Measurements from ENCODE around the gene PKMYT1. TPM values are rescaled to one million over a fixed set of nuclear protein-coding genes. Genes with fewer than 3 reads are reported as not detected.

The PKMYT1 gene
- total RNA-seq, 1 donor from 2014 or later, result 4.3 TPM

DNA sequence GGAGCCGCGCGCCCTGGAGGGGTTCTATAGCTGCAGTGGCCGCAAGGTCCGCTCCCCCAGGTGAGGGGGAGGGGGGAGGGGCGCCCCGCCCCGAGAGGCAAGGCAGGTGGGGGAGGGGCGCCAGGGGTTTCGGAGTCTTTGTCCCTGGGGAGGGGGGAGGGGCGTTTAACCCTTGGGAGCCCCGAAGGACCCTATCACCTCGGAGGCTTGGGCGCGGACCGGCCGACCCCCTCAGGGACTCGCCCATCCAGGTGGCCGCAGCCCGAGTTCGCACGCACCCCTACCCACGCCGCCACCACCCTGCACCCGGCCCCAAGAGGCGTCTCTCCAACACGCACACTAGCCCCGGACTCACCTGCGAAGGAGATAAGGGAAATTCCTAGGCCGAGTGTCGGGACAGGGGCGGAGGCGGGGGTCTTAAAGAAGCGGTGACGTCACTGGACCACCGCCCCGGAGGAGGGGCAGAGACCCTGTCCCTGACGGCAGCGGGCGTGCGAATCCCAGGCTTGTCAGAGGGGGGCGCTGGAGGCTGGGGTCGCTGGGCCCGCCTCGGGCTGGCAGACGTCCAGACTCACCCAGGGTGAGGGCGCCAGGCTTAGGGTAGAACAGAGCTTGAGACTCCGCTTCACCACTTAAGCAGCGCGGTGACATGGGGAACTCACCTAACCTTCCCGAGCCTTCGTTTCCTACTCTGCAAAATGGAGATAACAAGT is 37.7 kb upstream of the PKMYT1 start, which contains the start of gene CLDN6:
Gene CLDN6, minus strand, starts transcription at position 390 of the 713 bp plus-strand sequence. CDS start 2,162 bp downstream, outside the sequence.
- peaks cover 35% of the 10 kb centered on the region for H3K4me1 Mint-ChIP-seq
- no peaks in the 10 kb centered on the region for H3K9me3 Mint-ChIP-seq
- no peak within 1 kb of the TSS for H3K27ac Mint-ChIP-seq
- ChIA-PET CTCF (interaction anchor here (0.6 to 2.4 kb wide), 2 partner anchors 11 to 14 kb away, joined by 6 to 12 read pairs; no protein-coding TSS in a partner anchor), POLR2A (no interaction called here)
- no peak within 1 kb of the TSS for H3K4me3 Mint-ChIP-seq
- intact Hi-C loops (cut with micrococcal nuclease), result no loop called here
- peaks cover 12% of the 10 kb centered on the region for H3K27me3 Mint-ChIP-seq
- no peak for ATAC-seq (ENCODE audit: low read depth)
- no peak for TF ChIP-seq CTCF (IDR thresholded peaks at IDR 0.05)
- DNase-seq, result no peak
- no peaks in the 10 kb centered on the region for H3K36me3 Mint-ChIP-seq (ENCODE audit: low read depth)

DNA sequence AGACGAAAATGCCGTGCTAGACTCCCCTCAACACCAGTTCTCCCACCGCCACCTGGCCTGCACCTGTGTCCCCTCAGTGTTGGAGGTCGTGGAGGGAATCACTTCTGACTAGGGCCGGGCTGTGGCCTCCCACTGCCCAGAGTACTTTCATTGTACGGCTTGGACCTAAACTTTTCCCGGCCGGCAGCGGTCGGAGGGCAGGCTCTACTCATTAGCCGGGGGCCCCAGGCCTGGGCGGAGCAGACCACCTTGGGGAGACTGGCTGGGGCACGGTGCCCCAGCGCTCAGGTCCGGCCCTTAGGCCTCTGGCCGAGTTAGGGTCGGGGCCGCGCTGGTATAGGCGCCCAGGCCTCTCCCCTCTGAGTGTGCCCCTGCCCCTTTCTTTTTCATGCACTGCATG is 37.1 kb upstream of the PKMYT1 start:
- DNase-seq (no peak), ATAC-seq (ENCODE audit: low read depth) (no peak)
- no peak overlapping the region for H3K27ac Mint-ChIP-seq
- no peaks in the 10 kb centered on the region for H3K36me3 Mint-ChIP-seq (ENCODE audit: low read depth)
- intact Hi-C loops (cut with micrococcal nuclease), result no loop called here
- POLR2A ChIA-PET, result no interaction called here
- H3K27me3 Mint-ChIP-seq, result peaks cover 18% of the 10 kb centered on the region
- no peak for TF ChIP-seq CTCF (IDR thresholded peaks at IDR 0.05)
- no peaks in the 10 kb centered on the region for H3K9me3 Mint-ChIP-seq
- CTCF ChIA-PET, result no interaction called here
- peaks cover 32% of the 10 kb centered on the region for H3K4me1 Mint-ChIP-seq
- H3K4me3 Mint-ChIP-seq, result no peak overlapping the region

GRCh38 chr16:3015865-3016521 is 35.7 kb upstream of the PKMYT1 start:
- TF ChIP-seq CTCF (IDR thresholded peaks at IDR 0.05), result no peak
- ChIA-PET CTCF (no interaction called here), POLR2A (no interaction called here)
- no peak for DNase-seq
- H3K27ac Mint-ChIP-seq, result no peak overlapping the region
- intact Hi-C loops (cut with micrococcal nuclease), result no loop called here
- no peaks in the 10 kb centered on the region for H3K9me3 Mint-ChIP-seq
- no peak for ATAC-seq (ENCODE audit: low read depth)
- H3K36me3 Mint-ChIP-seq (ENCODE audit: low read depth), result no peaks in the 10 kb centered on the region
- H3K27me3 Mint-ChIP-seq, result peaks cover 18% of the 10 kb centered on the region
- peaks cover 19% of the 10 kb centered on the region for H3K4me1 Mint-ChIP-seq
- no peak overlapping the region for H3K4me3 Mint-ChIP-seq

- CTCF ChIA-PET, result no interaction called here
- no peak for DNase-seq
- ATAC-seq (ENCODE audit: low read depth), result no peak
- Mint-ChIP-seq H3K27ac (no peak overlapping the region), H3K27me3 (peaks cover 18% of the 10 kb centered on the region), H3K36me3 (ENCODE audit: low read depth) (no peaks in the 10 kb centered on the region), H3K4me3 (no peak overlapping the region), H3K4me1 (peaks cover 14% of the 10 kb centered on the region), H3K9me3 (no peaks in the 10 kb centered on the region)
- intact Hi-C loops (cut with micrococcal nuclease), result no loop called here
- POLR2A ChIA-PET, result no interaction called here
- no peak for TF ChIP-seq CTCF (IDR thresholded peaks at IDR 0.05)
These were observed 34.7 kb upstream of the PKMYT1 start for GRCh38 chr16:3014971-3015370.

GRCh38 chr16:3013998-3014690 is 33.9 kb upstream of the PKMYT1 start:
- intact Hi-C loops (cut with micrococcal nuclease), result no loop called here
- H3K36me3 Mint-ChIP-seq (ENCODE audit: low read depth), result no peaks in the 10 kb centered on the region
- H3K4me3 Mint-ChIP-seq, result no peak overlapping the region
- CTCF ChIA-PET, result no interaction called here
- H3K9me3 Mint-ChIP-seq, result no peaks in the 10 kb centered on the region
- POLR2A ChIA-PET, result interaction anchor here (0.6 kb wide), 1 partner anchor 14 kb away, joined by 7 read pairs; no protein-coding TSS in a partner anchor
- no peak for TF ChIP-seq CTCF (IDR thresholded peaks at IDR 0.05)
- H3K27me3 Mint-ChIP-seq, result peaks cover 18% of the 10 kb centered on the region
- no peak for DNase-seq
- H3K27ac Mint-ChIP-seq, result no peak overlapping the region
- peaks cover 9% of the 10 kb centered on the region for H3K4me1 Mint-ChIP-seq
- ATAC-seq (ENCODE audit: low read depth), result no peak

All from activated B cell treated with CpG ODN at 0.5 μM for 24 hours (primary cell).